ENCODE data around the gene SMNDC1.
"Not testable (repeated sequence)": the region's sequence is repeated elsewhere in the genome, so short reads cannot be mapped to it uniquely, and the experiment has no call there.

SMNDC1 gene

DNA sequence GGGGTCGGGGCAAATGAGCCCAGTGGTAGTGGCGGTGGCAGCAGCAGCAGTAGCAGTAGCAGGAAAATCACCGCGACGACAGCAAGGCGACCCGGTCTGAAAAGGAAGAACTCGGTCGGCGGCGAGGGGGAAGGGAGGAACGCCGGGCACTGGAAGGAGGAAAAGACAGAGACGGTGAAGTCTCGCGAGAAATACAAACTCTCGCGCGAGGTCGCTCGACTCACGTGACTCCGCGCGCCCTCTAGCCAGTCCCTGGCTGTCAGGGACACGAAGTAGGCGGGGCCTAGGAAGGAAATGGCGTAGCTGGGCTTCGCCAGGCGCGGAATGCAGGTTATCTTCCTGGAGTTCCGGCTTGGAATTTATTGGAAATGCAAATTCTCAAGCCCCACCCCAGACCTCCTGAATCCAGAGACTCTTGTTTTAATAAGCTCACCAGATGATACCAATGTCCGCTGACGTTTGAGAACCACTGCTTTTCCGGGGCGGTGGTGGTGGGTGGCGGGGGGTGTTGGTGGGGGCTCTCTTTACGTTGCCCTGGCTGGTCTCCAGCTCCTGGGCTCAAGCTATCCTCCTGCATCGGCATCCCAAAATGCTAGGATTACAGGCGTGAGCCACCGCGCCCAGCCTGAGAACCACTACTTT lies at the start of gene SMNDC1:
Gene SMNDC1, minus strand, starts transcription at position 141 of the 642 bp plus-strand sequence. CDS start 1,333 bp downstream, outside the sequence.
- peak; percentile 98 for DNase-seq

DNA sequence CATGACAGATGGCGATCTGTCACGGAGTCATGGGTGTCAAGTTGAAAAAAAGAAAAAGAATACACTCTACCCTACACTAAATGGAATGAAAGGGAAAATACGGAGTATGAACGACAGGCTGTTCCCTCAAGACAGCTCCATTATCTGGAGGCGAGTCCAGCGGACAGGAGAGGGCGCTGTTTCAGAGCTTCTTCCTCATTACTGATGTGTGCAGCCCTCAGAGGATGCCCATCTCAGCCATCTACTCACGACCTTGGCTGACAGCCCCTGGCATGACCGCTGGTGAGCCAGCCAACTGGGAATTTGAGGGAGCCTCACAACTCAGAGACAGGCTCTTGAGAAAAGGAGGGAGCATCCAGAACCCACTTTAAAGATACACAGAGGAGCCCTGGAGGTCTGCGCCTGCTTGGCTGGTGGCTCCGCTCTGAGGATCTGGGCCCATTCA lies 49.6 kb upstream of the SMNDC1 start:
- DNase-seq: peak; percentile 23

DNA sequence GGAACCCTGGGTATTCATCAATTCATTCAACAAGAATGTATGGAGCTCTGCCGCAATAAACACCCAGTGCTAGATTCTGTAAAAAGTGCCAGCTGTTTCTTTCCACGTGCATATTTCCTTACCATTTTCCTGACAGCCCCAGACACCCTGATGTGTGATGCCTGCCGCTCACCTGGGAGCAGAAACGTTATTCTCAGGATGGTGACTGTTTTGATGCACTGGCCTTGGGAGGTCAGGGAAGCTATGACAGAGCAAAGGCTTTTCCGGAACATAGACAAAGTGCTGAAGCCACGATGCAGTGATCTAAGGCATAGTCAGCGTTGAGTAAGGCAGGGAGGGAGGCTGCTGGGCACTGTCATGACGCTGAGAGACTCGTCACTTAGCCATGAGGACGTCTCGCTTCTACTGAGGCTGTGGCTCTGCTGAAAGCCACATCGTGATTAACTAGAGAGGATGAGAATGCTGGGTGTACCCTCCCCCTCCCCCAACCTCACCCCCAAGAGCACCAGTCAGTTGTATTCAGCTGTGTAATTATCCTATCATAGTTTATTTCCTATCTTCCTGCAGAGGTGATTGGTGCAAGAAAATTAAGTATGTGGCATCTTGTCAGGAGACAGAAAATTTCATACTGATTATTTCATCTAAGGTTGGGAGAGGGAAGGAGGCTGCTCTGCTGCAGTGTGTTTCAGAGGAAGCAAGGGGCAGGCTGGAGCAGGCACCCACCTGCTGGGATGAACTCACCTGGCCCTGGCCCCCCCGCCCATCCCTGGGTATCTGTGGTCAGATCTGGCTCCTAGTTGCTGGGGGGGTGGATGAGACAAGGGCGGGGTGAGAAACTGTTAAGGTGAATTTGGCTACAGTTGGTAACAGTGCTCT lies 48.8 kb upstream of the SMNDC1 start:
- DNase-seq: no peak

DNA sequence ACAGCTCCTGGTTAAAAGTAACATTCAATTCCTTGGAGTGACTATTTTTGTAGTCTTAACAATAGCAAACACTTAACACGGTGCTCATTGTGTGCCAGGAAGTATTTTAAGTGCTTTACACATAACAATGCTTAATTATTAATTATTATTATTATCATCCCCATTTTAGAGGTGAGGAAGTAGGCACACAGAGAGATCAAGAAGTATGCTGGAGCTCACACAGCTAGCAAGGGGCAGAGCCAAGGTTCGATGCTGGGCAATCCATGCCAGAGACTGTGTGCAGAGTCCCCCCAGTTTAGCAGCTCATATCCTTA lies 48.2 kb upstream of the SMNDC1 start:
- DNase-seq: no peak

DNA sequence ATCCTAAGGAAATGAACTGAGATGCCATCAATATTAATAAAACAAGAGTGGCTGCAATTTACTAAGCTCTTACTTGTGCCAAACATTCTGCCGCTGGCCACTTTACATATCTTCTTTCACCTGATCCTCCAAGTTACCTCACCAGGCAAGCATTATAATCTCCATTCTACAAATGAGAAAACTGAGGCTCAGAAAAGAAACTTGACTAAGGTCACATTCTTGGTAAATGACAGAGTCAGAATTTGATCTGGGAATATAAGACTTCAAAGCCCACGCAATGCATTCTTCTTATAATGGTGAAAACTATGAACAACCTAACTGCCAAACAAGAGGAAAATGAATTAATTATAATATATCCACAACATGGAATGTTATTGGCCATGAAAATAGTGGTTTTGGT lies 46.1 kb upstream of the SMNDC1 start:
- no peak for DNase-seq

DNA sequence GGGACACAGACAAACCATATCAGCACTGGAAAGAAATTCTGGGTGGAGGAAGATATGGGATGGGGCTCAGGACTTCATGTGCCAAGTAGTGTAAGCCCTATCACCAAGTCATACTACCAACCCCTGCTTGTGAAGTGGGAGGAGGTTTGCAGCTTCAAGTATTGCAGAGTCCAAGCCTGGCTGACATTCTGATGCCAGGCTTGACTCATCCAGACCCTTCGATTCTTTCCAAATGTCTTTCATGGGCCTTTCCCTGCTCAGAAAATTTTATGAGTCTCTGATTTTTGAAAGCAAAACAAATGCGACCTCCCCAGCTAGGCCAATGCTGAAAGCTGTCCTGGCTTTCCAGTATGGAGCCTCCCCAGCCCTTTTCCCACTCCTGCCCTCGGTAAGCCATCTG lies 45.1 kb upstream of the SMNDC1 start:
- DNase-seq: no peak

DNA sequence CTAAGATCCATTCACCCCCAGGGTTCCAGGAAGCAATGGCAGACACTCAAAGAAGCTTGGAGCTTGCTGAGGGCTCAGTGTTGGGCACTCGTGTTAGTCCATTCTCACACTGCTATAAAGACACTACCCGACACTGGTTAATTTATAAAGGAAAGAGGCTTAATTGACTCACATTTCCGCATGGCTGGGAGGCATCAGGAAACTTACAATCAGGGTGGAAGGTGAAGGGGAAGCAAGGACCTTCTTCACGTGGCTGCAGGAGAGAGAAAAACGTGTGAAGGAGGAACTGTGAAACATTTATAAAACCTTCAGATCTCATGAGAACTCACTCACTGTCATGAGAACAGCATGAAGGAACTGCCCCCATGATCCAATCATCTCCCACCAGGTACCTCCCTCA lies 44.7 kb upstream of the SMNDC1 start:
- no peak for DNase-seq

DNA sequence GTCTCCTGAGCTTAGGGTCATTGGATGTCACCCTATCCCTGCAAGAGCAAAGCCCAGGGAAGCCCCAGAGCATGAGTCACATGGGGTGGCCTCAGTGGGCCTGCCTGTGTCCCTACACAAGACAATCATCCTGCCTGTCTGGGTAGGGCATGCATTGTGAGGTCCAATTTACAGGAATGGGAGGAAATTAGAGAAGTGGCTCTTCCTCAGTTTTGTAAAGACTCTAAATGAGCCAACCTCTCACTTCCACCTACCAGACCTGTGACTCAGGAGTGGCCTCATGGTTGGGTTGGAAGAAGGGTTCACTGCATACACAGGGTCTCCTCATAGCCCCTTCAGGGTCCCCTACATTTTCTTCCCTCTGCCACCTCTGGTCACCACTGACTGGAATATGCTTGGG lies 43.6 kb upstream of the SMNDC1 start:
- DNase-seq: no peak

DNA sequence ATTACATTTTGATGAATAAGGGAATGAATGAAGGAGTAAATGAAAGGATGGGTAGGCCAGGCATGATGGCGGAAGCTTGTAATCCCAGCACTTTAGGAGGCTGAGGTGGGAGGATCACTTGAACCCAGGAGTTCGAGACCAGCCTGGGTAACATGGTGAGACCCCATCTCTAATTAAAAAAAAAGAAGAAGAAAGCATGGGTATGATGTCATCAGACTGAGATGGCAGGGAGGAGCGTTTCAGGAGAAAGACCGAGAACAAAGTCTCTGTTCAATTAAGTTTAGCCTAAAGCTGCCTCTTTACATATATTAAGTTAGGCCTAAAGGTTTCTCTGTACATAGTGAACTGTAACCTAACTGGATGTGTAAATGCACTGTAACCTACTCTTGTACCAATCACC lies 42.2 kb upstream of the SMNDC1 start:
- DNase-seq: no peak

DNA sequence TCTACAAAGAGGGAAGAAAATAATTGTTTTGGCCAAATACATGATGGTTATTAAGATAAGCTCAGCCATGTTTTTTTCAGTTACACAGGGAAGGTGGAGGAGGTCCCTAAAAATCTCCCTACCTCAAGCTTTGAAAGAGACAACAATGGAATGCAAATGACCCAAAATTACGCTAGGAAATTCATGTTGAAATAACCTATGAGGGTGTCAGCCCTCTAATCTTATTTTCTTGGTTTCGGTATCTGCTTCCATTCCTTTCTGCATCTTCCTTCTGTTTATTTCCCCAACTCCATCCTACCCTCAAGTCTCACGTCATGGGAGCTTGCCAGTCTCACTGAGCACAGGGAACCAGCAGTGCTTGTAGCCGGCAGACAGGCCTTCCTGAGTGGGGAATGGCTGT lies 40.6 kb upstream of the SMNDC1 start:
- no peak for DNase-seq

DNA sequence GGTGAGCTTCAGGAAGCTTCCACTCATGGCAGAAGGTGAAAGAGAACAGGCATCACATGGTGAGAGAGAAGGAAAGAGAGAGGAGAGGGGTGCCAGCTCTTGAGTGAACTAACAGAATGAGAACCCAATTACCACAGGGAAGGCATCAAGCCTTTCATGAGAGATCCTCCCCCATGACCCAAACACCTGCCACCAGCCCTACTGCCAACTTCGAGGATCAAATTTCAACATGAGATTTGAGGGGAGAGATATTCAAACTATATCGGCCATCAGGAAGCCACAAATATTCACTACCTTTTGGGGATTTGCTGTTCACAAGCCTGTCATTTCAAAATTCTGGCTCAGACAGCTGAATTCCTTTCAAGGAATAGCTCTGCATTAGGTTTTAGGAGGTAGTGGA lies 39.9 kb upstream of the SMNDC1 start:
- DNase-seq: no peak

DNA sequence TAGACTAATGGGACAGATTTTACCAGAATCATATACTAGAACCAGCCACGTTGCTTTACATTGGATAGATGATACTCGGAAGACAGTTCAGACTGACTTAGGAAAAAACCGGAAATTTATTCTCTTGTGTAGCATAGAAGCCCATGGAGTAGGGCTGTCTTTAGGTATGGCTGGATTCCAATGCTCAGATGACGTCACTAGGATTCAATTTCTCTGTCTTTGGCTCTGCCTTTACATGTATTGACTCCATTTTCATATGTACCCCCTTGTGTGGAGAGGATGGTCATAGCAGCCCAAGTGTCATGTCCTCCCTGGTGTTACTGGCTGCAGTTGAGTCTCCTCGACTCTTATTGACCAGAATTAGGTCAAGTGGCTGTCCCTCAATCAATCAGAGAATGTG lies 39.2 kb upstream of the SMNDC1 start:
- no peak for DNase-seq

DNA sequence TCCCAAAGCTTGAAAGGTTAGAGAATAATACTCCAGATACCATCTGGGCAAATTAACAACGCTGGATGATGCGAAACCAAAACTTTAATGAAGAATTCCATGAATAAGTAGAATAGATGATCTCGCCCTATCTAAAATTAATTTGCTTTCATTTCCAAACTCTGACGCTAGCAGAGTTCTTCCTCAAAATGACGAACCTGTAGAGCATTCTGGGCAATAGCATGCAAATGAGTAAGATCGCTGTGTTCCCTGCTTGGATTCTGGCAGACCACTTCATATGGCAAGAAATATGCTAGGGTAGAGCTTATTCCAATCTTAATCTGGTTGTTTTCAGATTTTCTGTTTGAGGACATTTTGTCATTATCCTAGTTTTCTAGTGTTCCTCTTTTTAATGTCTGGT lies 36.1 kb upstream of the SMNDC1 start:
- DNase-seq: no peak

DNA sequence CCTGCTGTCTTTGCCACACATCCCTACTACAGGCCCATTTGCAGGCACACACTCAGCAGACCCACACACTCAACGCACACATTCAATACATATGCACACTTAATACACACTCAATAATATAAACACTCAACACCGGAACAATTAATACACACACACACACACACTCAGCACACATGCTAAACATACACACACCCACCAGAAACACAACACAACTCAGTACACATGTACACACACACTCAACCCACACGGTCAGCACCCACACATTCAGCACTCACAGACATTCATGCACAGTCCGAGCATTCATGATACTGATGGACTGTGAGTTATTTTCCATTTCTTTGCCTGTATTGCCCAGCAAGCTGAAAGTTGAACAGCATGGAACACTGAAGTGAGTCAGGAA lies 35.4 kb upstream of the SMNDC1 start:
- no peak for DNase-seq

DNA sequence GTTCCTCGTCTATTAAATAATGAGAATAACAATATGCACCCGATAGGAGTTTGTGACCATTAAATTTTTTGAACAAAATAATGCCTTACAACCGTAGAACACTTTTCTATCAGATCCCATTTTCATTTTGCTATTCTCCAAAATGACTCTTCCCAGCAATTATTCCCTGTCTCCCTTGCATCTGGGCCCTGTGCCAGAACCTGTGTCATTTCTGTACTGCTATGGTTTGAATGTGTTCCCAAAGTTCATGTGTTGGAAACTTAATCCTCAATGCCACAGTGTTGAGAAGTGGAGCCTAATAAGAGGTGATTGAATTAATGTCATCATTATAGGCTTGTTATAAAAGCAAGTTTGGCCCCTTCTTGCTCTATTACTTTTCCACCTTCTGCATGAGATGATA lies 33.2 kb upstream of the SMNDC1 start:
- no peak for DNase-seq

DNA sequence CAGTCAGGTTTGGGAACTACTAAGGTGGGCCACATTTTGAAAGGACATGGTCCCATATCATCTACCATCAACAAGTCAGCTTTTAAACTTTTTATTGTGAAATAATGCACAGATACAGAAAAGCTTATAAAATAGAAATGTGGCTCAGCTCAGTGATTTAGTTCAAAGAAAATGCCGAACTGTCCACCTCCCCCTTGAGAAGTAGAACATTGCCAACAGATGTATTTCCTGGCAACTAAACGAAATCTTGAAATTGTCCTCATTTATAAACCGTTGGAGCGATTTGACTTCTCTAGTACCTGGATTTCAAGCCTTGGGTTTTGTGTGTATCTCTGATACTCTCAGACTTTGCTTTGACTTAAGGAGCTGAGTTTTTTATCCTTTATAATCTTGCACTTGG lies 32.7 kb upstream of the SMNDC1 start:
- DNase-seq: no peak

DNA sequence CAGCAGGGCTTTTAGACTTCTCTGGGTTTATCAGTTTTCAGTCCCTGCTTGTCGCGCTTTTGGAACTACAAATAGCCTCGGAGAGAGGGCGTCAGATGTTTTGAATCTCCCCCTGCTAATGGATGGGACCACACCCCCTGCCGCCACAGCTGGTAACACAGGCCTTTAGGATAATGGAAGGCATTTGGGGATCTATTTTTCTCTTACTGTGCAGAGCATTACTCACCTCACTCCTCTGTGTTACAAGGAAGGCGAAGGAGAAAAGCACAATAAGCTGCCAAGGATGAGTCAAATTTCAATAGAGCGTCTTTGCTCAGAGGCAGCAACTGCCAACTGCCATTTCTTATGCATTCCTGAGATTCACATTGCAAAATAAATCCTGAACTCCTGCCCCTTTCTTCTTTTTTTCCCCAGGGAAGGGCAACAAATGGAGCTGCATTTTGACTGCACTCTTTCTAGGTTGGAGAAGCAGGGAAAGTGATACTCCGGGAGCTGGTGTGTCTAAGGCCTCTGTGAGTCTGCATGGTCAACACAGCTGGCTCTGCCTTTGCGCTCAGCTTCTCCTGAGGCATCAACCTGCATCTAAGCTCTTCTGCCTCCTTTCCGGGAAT lies 31.5 kb upstream of the SMNDC1 start:
- no peak for DNase-seq

DNA sequence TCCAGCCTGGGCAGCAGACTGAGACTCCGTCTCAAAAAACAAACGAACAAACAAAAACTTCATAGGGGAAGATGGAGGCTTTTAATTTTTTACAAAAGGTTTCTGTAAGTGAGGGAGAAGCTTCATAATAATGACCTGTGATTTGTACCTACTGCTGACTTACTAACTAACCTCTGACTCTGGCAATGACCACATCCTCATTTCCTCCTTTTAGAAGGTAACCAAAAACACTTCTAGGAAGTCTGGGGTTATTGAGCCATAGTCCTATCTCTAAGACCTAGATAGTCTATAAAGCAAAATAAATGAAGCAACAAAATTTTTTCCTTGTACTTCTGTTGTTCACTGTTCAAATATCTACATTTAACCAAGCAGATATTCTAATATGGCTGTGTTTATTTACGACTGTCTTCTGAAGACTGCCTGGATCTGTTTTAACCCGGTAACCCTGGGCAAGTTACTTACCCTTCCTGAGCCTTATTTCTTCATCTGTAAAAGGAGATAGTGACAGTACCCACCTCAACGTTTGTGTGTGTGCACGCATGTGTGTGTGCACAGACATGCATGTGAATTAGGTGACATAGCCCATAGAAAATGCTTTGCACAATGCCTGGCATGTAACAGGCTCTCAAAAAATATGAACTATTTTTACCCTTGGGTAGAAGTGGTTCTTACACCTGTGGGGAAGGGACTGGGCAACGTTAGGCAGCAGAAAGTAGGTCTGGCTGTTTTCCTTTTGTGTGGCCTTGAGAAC lies 30.8 kb upstream of the SMNDC1 start:
- DNase-seq: no peak

DNA sequence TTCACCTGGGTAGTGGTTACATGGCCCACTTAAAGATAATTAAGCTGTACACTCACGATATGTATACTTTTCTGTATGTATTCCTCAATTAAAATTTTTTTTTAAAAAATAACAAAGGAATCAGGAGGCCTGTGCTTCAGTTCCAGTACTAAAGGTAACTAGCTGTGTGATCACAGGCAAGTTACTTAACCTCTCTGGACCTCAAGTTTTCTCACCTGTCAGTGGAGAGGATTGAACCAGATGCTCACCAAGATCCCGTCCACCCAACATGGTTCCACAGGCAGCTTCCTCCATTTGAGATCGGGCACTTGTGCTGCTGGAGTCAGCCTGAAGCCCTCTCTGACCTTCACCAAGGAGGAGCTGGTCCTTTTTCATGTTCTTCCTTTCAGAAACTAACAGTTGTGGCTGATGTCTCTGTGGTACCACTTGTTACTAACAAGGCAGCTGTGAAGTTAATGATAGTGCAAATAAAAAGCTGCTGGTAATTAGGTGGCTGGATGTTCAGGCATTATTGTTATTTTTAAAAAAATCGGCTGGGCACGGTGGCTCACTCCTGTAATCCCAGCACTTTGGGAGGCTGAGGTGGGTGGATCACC lies 29.4 kb upstream of the SMNDC1 start:
- DNase-seq: no peak

DNA sequence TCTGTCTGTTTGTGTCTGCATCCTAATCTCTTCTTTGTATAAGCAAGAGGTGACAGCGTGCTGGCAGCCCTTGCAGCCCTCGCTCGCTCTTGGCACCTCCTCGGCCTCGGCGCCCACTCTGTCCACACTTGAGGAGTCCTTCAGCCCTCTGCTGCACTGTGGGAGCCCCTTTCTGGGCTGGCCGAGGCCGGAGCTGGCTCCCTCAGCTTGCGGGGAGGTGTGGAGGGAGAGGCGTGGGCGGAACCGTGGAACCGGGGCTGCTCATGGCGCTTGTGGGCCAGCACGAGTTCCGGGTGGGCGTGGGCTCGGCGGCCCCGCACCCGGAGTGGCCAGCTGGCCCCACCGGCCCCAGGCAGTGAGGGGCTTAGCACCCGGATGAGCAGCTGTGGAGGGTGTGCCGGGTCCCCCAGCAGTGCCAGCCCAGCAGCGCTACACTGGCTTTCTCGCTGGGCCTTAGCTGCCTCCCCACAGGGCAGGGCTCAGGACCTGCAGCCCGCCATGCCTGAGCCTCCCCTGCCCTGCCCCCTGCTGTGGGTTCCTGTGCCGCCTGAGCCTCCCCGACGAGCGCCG lies 26.6 kb upstream of the SMNDC1 start:
- not testable (repeated sequence) for DNase-seq

DNA sequence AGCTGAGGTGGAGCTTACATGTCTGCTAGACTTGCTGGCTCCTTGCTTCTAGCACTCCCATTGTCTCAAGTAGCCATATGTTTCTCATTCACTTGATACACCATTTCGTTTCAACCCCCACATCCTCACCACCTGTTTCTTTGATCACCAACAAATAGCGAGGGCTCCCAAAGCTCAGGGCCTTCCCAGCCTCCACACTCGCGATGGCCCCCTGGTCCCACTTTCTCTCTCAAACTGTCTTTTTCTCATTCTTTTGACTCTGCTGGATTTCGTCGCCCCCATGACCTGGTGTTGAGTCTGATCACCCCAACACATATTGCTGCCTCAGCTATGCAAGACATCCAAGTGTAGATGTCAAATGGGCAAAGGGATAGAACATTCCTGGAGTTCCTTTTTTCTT lies 26.0 kb upstream of the SMNDC1 start:
- no peak for DNase-seq

DNA sequence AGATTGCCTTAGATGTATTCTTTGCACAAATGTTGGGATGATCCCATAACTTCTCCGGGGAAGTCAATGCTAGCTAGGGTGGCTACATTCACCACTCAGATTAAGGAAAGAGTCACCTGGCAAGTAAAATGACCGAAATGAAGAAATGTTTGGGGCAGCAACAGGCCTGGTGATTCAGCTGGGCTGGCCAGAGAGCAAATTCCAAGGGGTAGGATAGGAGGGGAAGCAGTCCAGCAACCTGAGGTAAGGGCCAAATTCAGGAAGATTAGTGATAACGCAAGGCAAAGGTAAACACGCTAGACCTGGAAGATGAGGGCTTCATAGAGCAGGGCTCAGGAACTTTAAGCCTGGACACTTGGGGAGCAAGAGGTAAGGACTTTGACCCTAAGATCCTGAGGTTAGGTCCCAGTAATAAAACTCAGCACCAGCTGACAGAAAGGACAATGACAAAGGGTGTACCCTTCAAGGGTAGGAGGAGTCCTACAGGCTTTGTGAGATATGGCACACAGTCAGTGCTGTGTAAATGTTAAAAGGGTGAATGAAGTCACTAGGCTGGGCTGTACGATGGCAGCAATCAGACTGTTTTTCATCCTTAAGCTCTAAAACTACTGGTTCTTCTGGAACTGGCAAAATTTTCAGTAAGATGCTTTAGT lies 22.7 kb upstream of the SMNDC1 start:
- DNase-seq: no peak
